ENCODE measurements around the gene CCDC9B.

The CCDC9B gene

GRCh38 chr15:40317580-40317979 is 23.2 kb downstream of the CCDC9B start:
- TF ChIP-seq CTCF (IDR thresholded peaks at IDR 0.05) = no peak
- TF ChIP-seq ZFX (IDR thresholded peaks at IDR 0.05; ENCODE audit: borderline replicate concordance) = no peak
- H3K27ac ChIP-seq = no peak overlapping the region

DNA sequence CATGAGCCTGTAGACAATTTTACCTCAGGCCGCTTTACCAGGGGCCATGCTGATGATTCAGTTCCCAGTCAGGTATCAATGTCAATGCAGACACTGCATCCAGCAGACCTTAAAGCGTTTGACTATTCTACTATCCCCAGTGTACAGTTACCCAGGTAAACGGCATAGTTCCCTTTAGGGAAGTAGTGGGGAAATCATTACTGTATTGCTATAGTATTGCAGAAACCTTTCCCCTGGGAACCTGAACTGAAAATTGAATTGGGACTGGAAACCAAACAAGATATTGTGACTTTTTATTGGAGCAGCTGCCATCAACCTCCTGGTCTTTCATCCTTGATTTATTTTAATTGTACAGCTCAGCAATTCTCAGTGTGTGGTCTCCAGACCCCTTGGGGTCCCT is 23.8 kb downstream of the CCDC9B start:
- no peak overlapping the region for H3K27ac ChIP-seq
- no peak for TF ChIP-seq CTCF (IDR thresholded peaks at IDR 0.05)
- no peak for TF ChIP-seq ZFX (IDR thresholded peaks at IDR 0.05; ENCODE audit: borderline replicate concordance)

DNA sequence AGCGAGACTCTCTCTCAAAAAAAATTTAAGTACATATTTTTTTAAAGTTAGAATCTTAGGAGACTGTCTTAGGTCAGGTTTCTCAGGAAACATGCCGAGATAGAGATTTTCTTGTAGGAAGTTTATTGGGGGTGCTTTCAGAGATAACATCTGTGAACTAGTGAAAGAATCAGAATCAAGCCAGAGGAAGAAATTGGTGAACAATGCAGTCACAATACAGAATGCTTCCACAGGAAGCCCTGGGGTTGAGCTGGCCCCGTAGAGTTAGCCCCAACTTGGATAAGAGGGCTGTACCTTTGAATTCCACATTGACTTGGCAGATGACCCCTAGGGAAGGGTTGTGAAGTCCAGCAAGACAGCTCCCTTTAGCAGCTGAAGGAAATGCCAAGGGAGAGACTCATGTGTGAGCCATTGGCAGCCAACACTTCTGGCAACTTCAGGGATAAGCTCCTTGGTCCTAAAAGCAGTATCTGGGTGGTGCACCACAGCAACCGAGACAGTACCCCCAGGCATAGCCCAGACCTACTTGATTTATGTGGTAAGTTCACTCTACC is 25.9 kb downstream of the CCDC9B start:
- H3K27ac ChIP-seq = no peak overlapping the region
- no peak for TF ChIP-seq CTCF (IDR thresholded peaks at IDR 0.05)
- TF ChIP-seq ZFX (IDR thresholded peaks at IDR 0.05; ENCODE audit: borderline replicate concordance) = no peak

GRCh38 chr15:40313531-40314398 is 27.0 kb downstream of the CCDC9B start:
- no peak for TF ChIP-seq CTCF (IDR thresholded peaks at IDR 0.05)
- no peak for TF ChIP-seq ZFX (IDR thresholded peaks at IDR 0.05; ENCODE audit: borderline replicate concordance)
- H3K27ac ChIP-seq = no peak overlapping the region

DNA sequence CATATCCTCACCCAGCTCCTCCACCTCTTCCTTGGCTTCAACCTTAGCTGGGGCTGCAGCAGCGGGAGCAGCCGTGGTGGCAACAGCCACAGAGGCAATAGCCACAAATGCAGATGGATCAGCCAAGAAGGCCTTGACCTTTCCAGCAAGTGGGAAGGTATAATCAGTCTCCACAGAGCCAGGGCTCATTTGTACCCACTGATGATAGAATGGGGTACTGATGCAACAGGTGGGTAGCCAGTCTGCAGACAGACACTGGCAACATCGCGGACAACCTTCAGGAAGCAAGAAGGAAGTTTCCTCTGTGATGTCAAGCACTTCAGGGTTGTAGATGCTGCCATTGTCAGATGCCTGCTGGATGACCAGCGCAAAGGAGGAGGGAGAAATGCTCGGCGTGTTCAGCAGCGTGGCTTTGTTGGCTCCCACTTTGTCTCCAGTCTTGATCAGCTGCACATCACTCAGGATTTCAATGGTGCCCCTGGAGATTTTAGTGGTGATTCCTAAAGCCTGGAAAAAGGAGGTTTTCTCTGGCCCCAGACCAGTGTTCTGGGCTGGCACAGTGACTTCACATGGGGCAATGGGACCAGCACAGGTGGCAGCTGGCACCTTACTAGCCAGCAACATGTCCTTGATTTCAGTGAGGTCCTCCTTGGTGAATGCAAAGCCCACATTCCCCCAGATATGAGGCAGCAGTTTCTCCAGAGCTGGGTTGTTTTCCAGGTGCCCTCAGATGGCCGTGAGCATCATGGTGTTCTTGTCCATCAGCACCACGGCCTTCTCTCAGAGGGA is 28.2 kb downstream of the CCDC9B start:
- H3K27ac ChIP-seq = no peak overlapping the region
- TF ChIP-seq CTCF (IDR thresholded peaks at IDR 0.05) (no peak), ZFX (IDR thresholded peaks at IDR 0.05; ENCODE audit: borderline replicate concordance) (no peak)

- no peak overlapping the region for H3K27ac ChIP-seq
- no peak for TF ChIP-seq ZFX (IDR thresholded peaks at IDR 0.05; ENCODE audit: borderline replicate concordance)
- TF ChIP-seq CTCF (IDR thresholded peaks at IDR 0.05) = no peak
These were observed 29.7 kb downstream of the CCDC9B start for GRCh38 chr15:40310993-40311392.

Measured in 22Rv1 (cell line).